Measurements from ENCODE around the gene SYT9. TPM values are rescaled to one million over a fixed set of nuclear protein-coding genes. Genes with fewer than 3 reads are reported as not detected.

Gene SYT9
- total RNA-seq, 1 donor from 2014 or later, result 5.3 TPM

DNA sequence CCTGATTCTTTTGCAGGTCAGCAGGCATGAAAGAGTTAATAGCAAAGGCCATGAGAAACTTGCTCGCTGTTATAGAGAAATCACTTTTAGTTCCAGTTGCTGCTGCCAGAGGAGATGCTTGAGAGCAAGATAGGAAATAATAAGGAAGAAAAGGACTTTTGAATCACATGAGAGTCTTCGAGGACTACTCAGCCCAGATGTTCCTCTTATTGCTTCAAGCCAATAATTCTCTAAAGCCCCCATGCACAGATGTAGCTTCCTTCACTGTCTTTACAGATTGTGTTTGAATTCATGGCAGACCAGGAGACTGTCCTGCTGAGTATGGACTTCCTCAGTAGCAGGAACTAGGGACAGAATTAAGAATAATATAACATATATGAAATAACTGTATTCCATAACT, 183.5 kb downstream of the SYT9 start:
- TF ChIP-seq EZH2 (IDR thresholded peaks at IDR 0.05) (no peak), EZH2phosphoT487 (IDR thresholded peaks at IDR 0.05) (no peak)
- TF ChIP-seq, protein P1, sequence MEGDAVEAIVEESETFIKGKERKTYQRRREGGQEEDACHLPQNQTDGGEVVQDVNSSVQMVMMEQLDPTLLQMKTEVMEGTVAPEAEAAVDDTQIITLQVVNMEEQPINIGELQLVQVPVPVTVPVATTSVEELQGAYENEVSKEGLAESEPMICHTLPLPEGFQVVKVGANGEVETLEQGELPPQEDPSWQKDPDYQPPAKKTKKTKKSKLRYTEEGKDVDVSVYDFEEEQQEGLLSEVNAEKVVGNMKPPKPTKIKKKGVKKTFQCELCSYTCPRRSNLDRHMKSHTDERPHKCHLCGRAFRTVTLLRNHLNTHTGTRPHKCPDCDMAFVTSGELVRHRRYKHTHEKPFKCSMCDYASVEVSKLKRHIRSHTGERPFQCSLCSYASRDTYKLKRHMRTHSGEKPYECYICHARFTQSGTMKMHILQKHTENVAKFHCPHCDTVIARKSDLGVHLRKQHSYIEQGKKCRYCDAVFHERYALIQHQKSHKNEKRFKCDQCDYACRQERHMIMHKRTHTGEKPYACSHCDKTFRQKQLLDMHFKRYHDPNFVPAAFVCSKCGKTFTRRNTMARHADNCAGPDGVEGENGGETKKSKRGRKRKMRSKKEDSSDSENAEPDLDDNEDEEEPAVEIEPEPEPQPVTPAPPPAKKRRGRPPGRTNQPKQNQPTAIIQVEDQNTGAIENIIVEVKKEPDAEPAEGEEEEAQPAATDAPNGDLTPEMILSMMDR (IDR thresholded peaks at IDR 0.05), result no peak
- no peak overlapping the region for H3K4me3 Mint-ChIP-seq
- Histone ChIP-seq H4K20me1 (ENCODE audit: low read depth) (no peaks in the 10 kb centered on the region), H3K79me2 (ENCODE audit: low read depth) (no peaks in the 10 kb centered on the region), H3K4me3 (no peak overlapping the region), H3K27ac (no peak overlapping the region), H2AFZ (replicated peaks) (no peak overlapping the region), H3K36me3 (no peaks in the 10 kb centered on the region), H3K4me1 (no peaks in the 10 kb centered on the region), H3K9ac (no peak overlapping the region), H3K4me2 (no peak overlapping the region), H3K27me3 (no peaks in the 10 kb centered on the region), H3K9me3 (ENCODE audit: low read depth) (no peaks in the 10 kb centered on the region), H3F3A (ENCODE audit: low read depth) (no peaks in the 10 kb centered on the region)
- no peaks in the 10 kb centered on the region for H3K9me3 Mint-ChIP-seq
- peaks cover 4% of the 10 kb centered on the region for H3K4me1 Mint-ChIP-seq
- H3K36me3 Mint-ChIP-seq, result no peaks in the 10 kb centered on the region
- peaks cover 2% of the 10 kb centered on the region for H3K27me3 Mint-ChIP-seq (ENCODE audit: insufficient read depth, low read depth)
- no peak for DNase-seq (ENCODE audit: low spot score)
- no peak overlapping the region for H3K27ac Mint-ChIP-seq

DNA sequence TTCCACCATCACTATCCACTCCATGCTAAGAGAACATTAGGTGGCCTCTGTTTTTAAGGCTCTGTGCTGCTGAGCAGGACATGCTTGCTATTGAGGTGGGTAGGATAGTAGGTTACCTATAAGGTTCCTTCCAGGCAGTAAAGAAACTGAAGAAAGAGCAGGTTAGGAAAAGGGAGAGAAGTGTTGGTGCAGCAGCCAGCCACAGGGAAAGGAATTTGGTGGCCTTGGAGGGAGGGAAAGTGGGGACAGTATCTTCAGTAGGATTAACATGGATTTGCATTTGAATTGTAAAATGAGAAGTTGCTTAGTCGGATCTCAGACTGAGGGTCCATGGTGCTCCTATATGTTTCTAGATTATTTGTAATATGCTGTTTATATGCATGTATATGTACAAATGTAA, 184.4 kb downstream of the SYT9 start:
- Histone ChIP-seq H3K27ac (no peak overlapping the region), H3K79me2 (ENCODE audit: low read depth) (no peaks in the 10 kb centered on the region), H3K4me1 (no peaks in the 10 kb centered on the region), H2AFZ (replicated peaks) (no peak overlapping the region), H3K27me3 (no peaks in the 10 kb centered on the region), H3K4me3 (no peak overlapping the region), H3K9me3 (ENCODE audit: low read depth) (no peaks in the 10 kb centered on the region), H4K20me1 (ENCODE audit: low read depth) (no peaks in the 10 kb centered on the region), H3K36me3 (no peaks in the 10 kb centered on the region), H3F3A (ENCODE audit: low read depth) (no peaks in the 10 kb centered on the region), H3K4me2 (no peak overlapping the region), H3K9ac (no peak overlapping the region)
- Mint-ChIP-seq H3K9me3 (no peaks in the 10 kb centered on the region), H3K4me3 (no peak overlapping the region), H3K36me3 (no peaks in the 10 kb centered on the region), H3K4me1 (peaks cover 6% of the 10 kb centered on the region), H3K27me3 (ENCODE audit: insufficient read depth, low read depth) (peaks cover 2% of the 10 kb centered on the region), H3K27ac (no peak overlapping the region)
- TF ChIP-seq EZH2phosphoT487 (IDR thresholded peaks at IDR 0.05), result no peak
- no peak for TF ChIP-seq EZH2 (IDR thresholded peaks at IDR 0.05)
- TF ChIP-seq, protein P1 (IDR thresholded peaks at IDR 0.05), result no peak
- DNase-seq (ENCODE audit: low spot score), result no peak

DNA sequence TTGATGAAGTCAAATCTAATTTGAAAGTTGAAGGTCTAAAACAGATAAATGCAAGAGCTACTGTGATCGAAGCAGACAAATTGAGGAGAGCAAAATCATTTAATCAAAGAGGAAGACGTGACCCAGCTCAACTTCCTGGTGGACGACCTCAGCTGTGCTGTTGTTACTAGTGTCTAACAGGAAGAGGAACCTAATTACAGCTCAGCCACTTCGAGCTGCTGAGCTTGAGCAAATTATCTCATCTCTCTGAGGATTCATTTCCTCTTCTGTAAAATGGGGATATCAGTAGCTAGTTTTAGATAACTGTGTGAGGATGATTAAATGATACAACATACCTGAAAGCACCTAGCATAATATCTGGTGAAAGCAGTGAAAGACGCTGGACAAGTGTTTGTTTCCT, 185.0 kb downstream of the SYT9 start:
- H3K4me3 ChIP-seq, result no peak overlapping the region
- no peaks in the 10 kb centered on the region for H3F3A ChIP-seq (ENCODE audit: low read depth)
- Mint-ChIP-seq H3K27me3 (ENCODE audit: insufficient read depth, low read depth) (peaks cover 2% of the 10 kb centered on the region), H3K4me3 (no peak overlapping the region), H3K4me1 (peaks cover 6% of the 10 kb centered on the region), H3K36me3 (no peaks in the 10 kb centered on the region), H3K9me3 (no peaks in the 10 kb centered on the region), H3K27ac (no peak overlapping the region)
- H4K20me1 ChIP-seq (ENCODE audit: low read depth), result no peaks in the 10 kb centered on the region
- H3K9ac ChIP-seq, result no peak overlapping the region
- no peak overlapping the region for H3K4me2 ChIP-seq
- H3K36me3 ChIP-seq, result no peaks in the 10 kb centered on the region
- no peaks in the 10 kb centered on the region for H3K9me3 ChIP-seq (ENCODE audit: low read depth)
- no peaks in the 10 kb centered on the region for H3K27me3 ChIP-seq
- H2AFZ ChIP-seq (replicated peaks), result no peak overlapping the region
- no peaks in the 10 kb centered on the region for H3K79me2 ChIP-seq (ENCODE audit: low read depth)
- DNase-seq (ENCODE audit: low spot score), result no peak
- TF ChIP-seq EZH2phosphoT487 (IDR thresholded peaks at IDR 0.05), result no peak
- no peak for TF ChIP-seq EZH2 (IDR thresholded peaks at IDR 0.05)
- TF ChIP-seq, protein P1 (IDR thresholded peaks at IDR 0.05), result no peak
- no peaks in the 10 kb centered on the region for H3K4me1 ChIP-seq
- no peak overlapping the region for H3K27ac ChIP-seq
